Myometrial cell (primary cell): ENCODE measurements around the gene DPYSL4. TPM values are rescaled to one million over a fixed set of nuclear protein-coding genes. Genes with fewer than 3 reads are reported as not detected.

Experiments
- total RNA-seq: library from RNA; depleted of rRNA; stranded (reverse); fragments of >200 nt; gene quantifications from 2 replicates; pipeline ENCODE4 v1.2.3, GENCODE V29; 2015

The DPYSL4 gene
- total RNA-seq, result 2.8 and 4.0 TPM in 2 replicates

DNA sequence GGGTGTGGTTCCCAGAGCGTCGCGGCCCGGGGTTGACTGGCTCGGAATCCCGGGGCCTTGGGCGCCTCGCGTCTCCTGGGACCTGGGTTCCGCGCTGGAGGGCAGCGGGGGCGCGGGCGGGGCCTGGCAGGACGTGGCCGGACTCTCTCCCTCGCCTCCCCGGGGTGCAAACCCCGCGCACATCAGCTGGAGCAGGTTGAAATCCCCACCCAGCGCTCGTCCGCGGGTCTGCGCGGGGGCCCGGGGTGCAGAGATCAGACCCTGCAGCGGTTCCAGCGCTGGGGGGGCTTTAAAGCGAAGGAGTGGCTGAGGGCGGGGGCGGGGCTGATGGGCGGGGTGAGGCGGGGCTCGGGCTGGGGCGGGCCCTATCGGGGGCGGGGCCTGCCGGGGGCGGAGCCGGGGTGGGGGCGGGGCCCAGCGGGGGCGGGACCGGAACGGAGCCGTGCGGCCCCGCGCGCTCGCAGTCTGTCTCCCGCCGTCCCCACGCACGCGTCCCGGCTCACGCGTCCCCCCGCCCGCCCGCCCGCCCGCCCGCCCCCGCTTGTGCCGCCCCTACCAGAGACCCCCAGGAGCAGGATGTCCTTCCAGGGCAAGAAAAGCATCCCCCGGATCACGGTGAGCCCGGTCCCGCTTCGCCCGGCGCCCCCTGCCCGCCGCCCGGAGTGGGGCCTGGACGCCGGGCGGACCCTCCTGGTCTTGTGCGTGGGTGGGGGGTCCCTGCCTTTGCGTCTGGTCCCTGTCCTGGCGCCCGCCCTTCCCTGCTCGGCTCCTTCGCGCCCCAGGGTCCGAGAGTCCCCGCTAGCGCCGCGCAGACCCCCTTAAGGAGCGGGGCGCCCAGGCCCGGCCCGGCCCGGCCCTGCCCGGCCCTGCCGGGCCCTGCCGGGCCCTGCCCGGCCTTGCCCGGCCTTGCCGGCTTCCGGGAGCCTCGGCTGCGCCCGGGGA is at the start of gene DPYSL4:
DPYSL4 (plus strand) TSS at position 461 of the 942 bp plus-strand sequence; CDS start at position 577, 116 bp downstream.

Other genes starting within 250 kb of the DPYSL4 start
- 105 and 126 TPM in 2 replicates for gene BNIP3, start 205.0 kb upstream of the DPYSL4 start, total RNA-seq
- gene JAKMIP3, start 121.0 kb upstream of the DPYSL4 start, total RNA-seq, result 0.35 TPM in 1 of 2 replicates, not detected in the other
- gene STK32C, start 121.0 kb downstream of the DPYSL4 start, total RNA-seq, result 4.6 and 9.0 TPM in 2 replicates
- 6.6 and 7.8 TPM in 2 replicates for gene LRRC27, start 145.2 kb downstream of the DPYSL4 start, total RNA-seq
- gene PWWP2B, start 210.3 kb downstream of the DPYSL4 start, total RNA-seq, result 4.4 and 6.9 TPM in 2 replicates